Naive thymus-derived CD8-positive, alpha-beta T cell (primary cell): ENCODE measurements around the gene THSD4. TPM values are rescaled to one million over a fixed set of nuclear protein-coding genes. Genes with fewer than 3 reads are reported as not detected.
A peak's percentile ranks its signal among the peaks of the same experiment; 100 is the strongest.
"Not testable (repeated sequence)": the region's sequence is repeated elsewhere in the genome, so short reads cannot be mapped to it uniquely, and the experiment has no call there.

Experiments used
- ATAC-seq, 2 donors: fragments of 150-1000 bp; cut with Tn5 transposase in 1 of 2; sonication (Bioruptor Pico), chemical (Tn5 transposase) in 1 of 2; 1 replicate in 1 of 2; 2 replicates in 1 of 2; pipeline ENCODE4 v1.10.0; 2021; ENCODE audit warnings: mild to moderate bottlenecking in 2 of 2, moderate library complexity in 2 of 2
- POLR2A ChIA-PET: fragments of 350-600 bp; sonication (Branson Sonifier 250); formaldehyde crosslinking; loops from one replicate; lab custom pipeline; 2021; ENCODE audit warnings: antibody characterized with exemption; lab: Charles Lee
- DNase-seq, 10 donors: peaks; one replicate each; pipeline versions ENCODE4 v3.0.0 to v3.0.0-alpha.2; 2020 to 2022
- H3K27ac Mint-ChIP-seq, 10 donors: one replicate each; pipeline ENCODE4 v1.8.0; 2020 to 2022; ENCODE audit warnings: mild to moderate bottlenecking in 10 of 10, mixed read lengths in 10 of 10, moderate library complexity in 4 of 10, inconsistent platforms in 1 of 10
- H3K27me3 Mint-ChIP-seq, 5 donors: one replicate each; pipeline ENCODE4 v1.8.0; 2021 to 2022; ENCODE audit warnings: mixed read lengths in 5 of 5
- H3K36me3 Mint-ChIP-seq, 3 donors: one replicate each; pipeline ENCODE4 v1.8.0; 2020 to 2022; ENCODE audit warnings: mixed read lengths in 3 of 3, mild to moderate bottlenecking in 2 of 3, inconsistent platforms in 1 of 3
- H3K4me1 Mint-ChIP-seq, 4 donors: one replicate each; pipeline ENCODE4 v1.8.0; 2021 to 2022; ENCODE audit warnings: mixed read lengths in 4 of 4
- H3K4me3 Mint-ChIP-seq, 10 donors: one replicate each; pipeline ENCODE4 v1.8.0; 2020 to 2022; ENCODE audit warnings: mild to moderate bottlenecking in 10 of 10, mixed read lengths in 10 of 10, moderate library complexity in 6 of 10, inconsistent platforms in 1 of 10
- H3K9me3 Mint-ChIP-seq, 9 donors: one replicate each; pipeline ENCODE4 v1.8.0; 2020 to 2022; ENCODE audit warnings: mixed read lengths in 9 of 9, mild to moderate bottlenecking in 3 of 9, inconsistent platforms in 1 of 9, moderate library complexity in 1 of 9
- polyA plus RNA-seq, 3 donors: library from polyadenylated mRNA; unstranded; fragments of 300-500 nt; fragmentation: Illumina TruSeq; gene quantifications; one replicate each; pipeline ENCODE4 v1.2.3, GENCODE V29; 2021
- total RNA-seq, 8 experiments: library from RNA in 2 of 8; stranded (reverse) in 2 of 8; gene quantifications; one replicate each; pipeline ENCODE4 v1.2.3 and lab custom pipeline; 2021 to 2026

The THSD4 gene
- total and polyA plus RNA-seq, 5 experiments from 2014 or later = not detected

DNA sequence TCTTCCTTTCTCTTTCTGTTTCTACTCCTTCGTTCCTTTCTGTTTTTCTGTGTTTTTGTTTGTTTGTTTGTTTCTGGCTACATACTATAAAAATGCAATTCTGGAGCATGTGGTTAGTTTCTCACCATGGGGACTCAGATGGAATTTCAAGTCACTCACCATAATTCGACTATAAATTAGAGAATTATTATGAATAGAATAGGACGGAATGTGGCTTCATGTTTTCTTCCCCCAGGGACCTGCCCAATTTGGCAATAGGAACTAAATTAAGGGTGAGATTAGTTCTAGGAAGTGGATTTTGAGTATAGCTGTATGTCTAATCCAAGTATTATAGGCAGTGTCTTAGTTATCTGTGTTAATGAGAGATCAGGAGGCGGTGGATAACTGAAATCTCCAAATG lies 96.9 kb downstream of the THSD4 start:
- Mint-ChIP-seq H3K27ac (no peak overlapping the region), H3K4me1 (peaks cover 0 to 1% (median 0%) of the 10 kb centered on the region in 4 donors), H3K36me3 (no peaks in the 10 kb centered on the region), H3K4me3 (no peak overlapping the region), H3K9me3 (peaks cover 0 to 2% (median 0%) of the 10 kb centered on the region in 9 donors), H3K27me3 (peaks cover 10 to 47% (median 29%) of the 10 kb centered on the region in 5 donors)
- ATAC-seq (no peak), DNase-seq (no peak)
- POLR2A ChIA-PET = no interaction called here

GRCh38 chr15:71213943-71214342 lies 98.7 kb downstream of the THSD4 start:
- H3K4me3 Mint-ChIP-seq, H3K9me3 Mint-ChIP-seq, ATAC-seq, H3K4me1 Mint-ChIP-seq, H3K36me3 Mint-ChIP-seq, DNase-seq, POLR2A ChIA-PET: not testable (repeated sequence)
- Mint-ChIP-seq H3K27ac (peak overlapping the region in 1 of 10 donors; percentile 32), H3K27me3 (peaks cover 11 to 48% (median 29%) of the 10 kb centered on the region in 5 donors)

DNA sequence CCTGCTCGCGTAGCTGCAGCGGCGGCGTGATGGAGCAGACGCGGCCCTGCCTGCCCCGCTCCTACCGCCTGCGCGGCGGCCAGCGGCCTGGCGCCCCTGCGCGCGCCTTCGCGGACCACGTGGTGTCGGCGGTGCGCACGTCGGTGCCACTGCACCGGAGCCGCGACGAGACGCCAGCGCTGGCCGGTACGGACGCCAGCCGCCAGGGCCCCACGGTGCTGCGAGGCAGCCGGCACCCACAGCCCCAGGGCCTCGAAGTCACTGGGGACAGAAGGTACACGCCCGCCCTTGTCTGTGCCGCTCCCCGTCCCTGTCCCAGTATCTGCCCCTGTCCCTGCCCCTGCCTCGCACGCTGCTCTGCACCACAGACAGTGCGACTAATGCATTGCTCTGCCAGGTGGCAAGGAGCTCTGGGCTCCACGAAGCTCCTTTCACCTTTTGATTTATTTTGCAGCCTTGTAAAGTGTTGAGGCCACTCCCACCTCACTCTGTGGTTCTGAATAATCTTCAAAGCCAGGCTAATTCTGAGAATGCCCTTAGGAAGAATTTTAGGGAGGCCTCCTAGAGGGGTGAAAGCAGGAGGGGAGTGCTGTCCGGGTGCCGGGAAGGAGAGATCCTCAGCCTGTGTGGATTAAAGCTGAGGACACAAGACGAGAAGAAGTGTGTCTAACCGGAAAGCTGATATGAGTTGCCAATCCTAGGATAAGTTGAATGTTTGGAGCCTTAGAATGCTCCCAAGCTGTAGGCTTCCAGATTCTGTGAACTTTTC lies 100.0 kb downstream of the THSD4 start:
- no peak overlapping the region for H3K4me3 Mint-ChIP-seq

DNA sequence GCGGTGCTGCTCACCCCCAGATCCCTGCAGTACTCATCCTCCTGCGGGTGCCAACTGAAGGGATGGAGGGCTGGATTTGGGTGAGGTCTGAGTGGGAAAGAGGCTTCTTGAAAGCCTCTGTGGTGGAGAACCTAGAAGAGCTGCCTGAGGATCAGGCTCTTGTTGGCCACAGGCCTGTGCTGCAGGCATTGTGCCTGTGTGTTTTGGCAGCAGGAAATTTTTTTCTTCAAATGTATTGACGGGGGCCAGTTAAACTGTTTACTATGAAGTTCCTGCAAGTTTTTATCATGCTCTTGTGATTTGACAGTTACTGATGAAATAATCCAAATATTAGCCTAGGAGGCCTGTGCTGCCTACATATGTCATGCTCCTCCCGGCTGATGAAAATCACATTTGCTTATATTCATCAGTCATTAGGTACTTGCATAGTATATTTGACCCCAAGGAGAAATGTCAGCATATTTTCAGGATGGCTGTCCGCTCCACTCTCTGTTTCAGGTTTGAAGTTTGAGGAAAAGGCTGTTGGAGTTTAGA lies 103.1 kb downstream of the THSD4 start:
- Mint-ChIP-seq H3K4me3 (no peak overlapping the region), H3K4me1 (peaks cover 0 to 1% (median 0%) of the 10 kb centered on the region in 4 donors), H3K27me3 (peaks cover 6 to 33% (median 25%) of the 10 kb centered on the region in 5 donors), H3K36me3 (no peaks in the 10 kb centered on the region), H3K9me3 (peaks cover 0 to 3% (median 0%) of the 10 kb centered on the region in 9 donors), H3K27ac (no peak overlapping the region)
- no peak for DNase-seq
- POLR2A ChIA-PET = no interaction called here
- ATAC-seq = no peak

More for the DNA sequence above, 100.0 kb downstream of the THSD4 start:
- no peaks in the 10 kb centered on the region for H3K36me3 Mint-ChIP-seq
- POLR2A ChIA-PET = no interaction called here
- DNase-seq (no peak), ATAC-seq (no peak)
- no peak overlapping the region for H3K27ac Mint-ChIP-seq
- H3K27me3 Mint-ChIP-seq = peaks cover 10 to 39% (median 26%) of the 10 kb centered on the region in 5 donors
- peaks cover 0 to 1% (median 0%) of the 10 kb centered on the region in 4 donors for H3K4me1 Mint-ChIP-seq
- peaks cover 0 to 3% (median 0%) of the 10 kb centered on the region in 9 donors for H3K9me3 Mint-ChIP-seq

DNA sequence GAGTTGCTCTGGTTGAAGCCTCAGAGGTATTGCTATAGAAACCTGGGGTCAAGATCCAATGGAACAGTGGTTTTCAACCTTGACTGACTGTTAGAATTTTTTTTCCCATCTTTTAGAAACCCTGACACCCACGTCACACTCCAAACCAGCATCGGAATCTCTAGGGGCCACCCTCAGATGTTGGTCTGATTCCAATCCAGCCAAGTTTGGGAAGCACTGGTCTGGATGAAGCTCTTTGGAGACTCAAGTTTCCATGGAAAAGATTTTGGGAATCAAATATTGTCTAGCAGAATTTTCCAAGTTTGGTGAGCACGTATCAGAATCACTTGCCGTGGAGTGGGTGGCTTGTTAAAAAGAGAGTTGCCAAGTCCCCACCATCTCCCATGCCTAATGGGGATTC lies 103.8 kb downstream of the THSD4 start:
- DNase-seq (no peak), ATAC-seq (no peak)
- H3K36me3 Mint-ChIP-seq = no peaks in the 10 kb centered on the region

DNA sequence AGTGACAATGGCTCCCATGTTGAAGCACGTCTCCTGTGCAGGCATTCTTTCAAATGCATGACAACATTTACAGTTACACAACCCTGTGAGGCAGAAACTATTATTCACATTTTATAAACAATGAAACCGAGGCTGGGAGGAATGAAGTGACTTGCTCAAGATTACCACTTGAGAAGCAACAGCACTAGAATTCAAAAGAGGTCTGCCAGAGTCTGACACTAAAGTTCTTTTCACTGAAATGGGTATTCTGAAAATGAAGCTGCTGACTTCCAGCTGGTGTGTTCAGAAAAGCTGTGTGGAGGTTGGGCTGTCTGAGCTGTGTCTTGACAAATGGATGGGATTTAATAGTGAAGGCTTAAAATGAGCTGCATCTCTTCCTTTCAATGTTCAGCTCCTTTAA lies 104.4 kb downstream of the THSD4 start:
- Mint-ChIP-seq H3K4me3 (no peak overlapping the region), H3K27ac (no peak overlapping the region), H3K4me1 (peaks cover 0 to 1% (median 0%) of the 10 kb centered on the region in 4 donors), H3K36me3 (no peaks in the 10 kb centered on the region), H3K27me3 (peaks cover 10 to 35% (median 29%) of the 10 kb centered on the region in 5 donors), H3K9me3 (peaks cover 0 to 3% (median 0%) of the 10 kb centered on the region in 9 donors)
- POLR2A ChIA-PET = no interaction called here
- ATAC-seq = no peak
- DNase-seq = no peak

More for the DNA sequence above, 103.8 kb downstream of the THSD4 start:
- POLR2A ChIA-PET = no interaction called here
- peaks cover 0 to 1% (median 0%) of the 10 kb centered on the region in 4 donors for H3K4me1 Mint-ChIP-seq
- H3K9me3 Mint-ChIP-seq = peaks cover 0 to 3% (median 0%) of the 10 kb centered on the region in 9 donors
- no peak overlapping the region for H3K4me3 Mint-ChIP-seq
- H3K27me3 Mint-ChIP-seq = peaks cover 10 to 35% (median 29%) of the 10 kb centered on the region in 5 donors
- H3K27ac Mint-ChIP-seq = no peak overlapping the region

DNA sequence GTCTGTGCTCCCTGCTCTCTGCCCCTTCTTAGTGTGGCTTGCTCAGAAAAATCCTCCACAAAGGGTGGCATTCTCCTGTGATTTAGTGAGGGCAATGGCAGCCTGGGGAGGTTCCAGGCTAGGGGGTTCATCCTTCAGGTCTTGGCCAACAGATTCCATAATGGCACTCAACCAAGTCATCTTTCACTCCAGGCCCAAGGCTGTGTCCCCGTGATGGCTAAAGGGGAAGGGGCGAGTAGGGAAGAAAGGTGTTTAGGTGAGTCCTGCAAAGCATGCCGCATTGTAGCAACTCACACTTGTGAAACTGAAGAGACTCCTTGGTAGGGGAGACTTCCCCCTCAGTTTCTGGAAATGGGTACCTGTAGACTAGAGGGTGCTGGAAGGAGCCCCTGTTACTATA lies 105.6 kb downstream of the THSD4 start:
- Mint-ChIP-seq H3K9me3 (peaks cover 0 to 3% (median 0%) of the 10 kb centered on the region in 9 donors), H3K4me3 (no peak overlapping the region), H3K36me3 (no peaks in the 10 kb centered on the region), H3K27ac (no peak overlapping the region), H3K27me3 (peaks cover 8 to 27% (median 26%) of the 10 kb centered on the region in 5 donors), H3K4me1 (peaks cover 0 to 1% (median 0%) of the 10 kb centered on the region in 4 donors)
- DNase-seq (no peak), ATAC-seq (no peak)
- POLR2A ChIA-PET = no interaction called here

- no peaks in the 10 kb centered on the region for H3K36me3 Mint-ChIP-seq
- no peak for DNase-seq
- no peak overlapping the region for H3K27ac Mint-ChIP-seq
- H3K4me3 Mint-ChIP-seq = no peak overlapping the region
- H3K9me3 Mint-ChIP-seq = peaks cover 0 to 3% (median 0%) of the 10 kb centered on the region in 9 donors
- peaks cover 6 to 22% (median 20%) of the 10 kb centered on the region in 5 donors for H3K27me3 Mint-ChIP-seq
- POLR2A ChIA-PET = no interaction called here
- no peak for ATAC-seq
- peaks cover 0 to 1% (median 0%) of the 10 kb centered on the region in 4 donors for H3K4me1 Mint-ChIP-seq
These were observed 106.1 kb downstream of the THSD4 start for GRCh38 chr15:71221417-71221816.

- no peak overlapping the region for H3K4me3 Mint-ChIP-seq
- ATAC-seq = no peak
- peaks cover 0 to 2% (median 0%) of the 10 kb centered on the region in 9 donors for H3K9me3 Mint-ChIP-seq
- no peak overlapping the region for H3K27ac Mint-ChIP-seq
- H3K4me1 Mint-ChIP-seq = no peaks in the 10 kb centered on the region
- H3K27me3 Mint-ChIP-seq = peaks cover 6 to 11% (median 10%) of the 10 kb centered on the region in 5 donors
- no peak for DNase-seq
- H3K36me3 Mint-ChIP-seq = no peaks in the 10 kb centered on the region
- POLR2A ChIA-PET = no interaction called here
These were observed 108.2 kb downstream of the THSD4 start for GRCh38 chr15:71223516-71223915.

DNA sequence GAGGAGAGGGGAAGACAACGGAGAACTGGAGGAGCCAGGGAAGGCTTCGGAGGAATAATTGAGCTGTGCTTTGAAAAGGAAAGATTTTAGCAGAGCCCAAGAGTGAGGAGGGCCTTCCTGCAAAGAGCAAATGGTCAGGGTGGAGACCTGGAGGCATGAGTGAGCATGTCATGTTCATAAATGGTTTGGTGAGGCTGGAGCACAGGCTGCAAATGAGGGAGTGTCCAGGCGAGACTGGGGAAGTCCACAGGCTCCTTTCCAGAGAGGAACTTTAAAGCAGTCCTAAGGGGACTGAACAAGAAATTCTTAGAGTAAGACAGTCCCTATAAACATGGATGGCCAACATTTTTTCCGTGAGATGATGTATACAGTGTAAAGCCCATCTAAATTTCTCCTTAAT lies 108.8 kb downstream of the THSD4 start:
- POLR2A ChIA-PET = no interaction called here
- no peak for ATAC-seq
- Mint-ChIP-seq H3K27me3 (peaks cover 6 to 11% (median 10%) of the 10 kb centered on the region in 5 donors), H3K4me3 (no peak overlapping the region), H3K36me3 (no peaks in the 10 kb centered on the region), H3K9me3 (peaks cover 0 to 2% (median 0%) of the 10 kb centered on the region in 9 donors), H3K27ac (no peak overlapping the region), H3K4me1 (no peaks in the 10 kb centered on the region)
- no peak for DNase-seq

DNA sequence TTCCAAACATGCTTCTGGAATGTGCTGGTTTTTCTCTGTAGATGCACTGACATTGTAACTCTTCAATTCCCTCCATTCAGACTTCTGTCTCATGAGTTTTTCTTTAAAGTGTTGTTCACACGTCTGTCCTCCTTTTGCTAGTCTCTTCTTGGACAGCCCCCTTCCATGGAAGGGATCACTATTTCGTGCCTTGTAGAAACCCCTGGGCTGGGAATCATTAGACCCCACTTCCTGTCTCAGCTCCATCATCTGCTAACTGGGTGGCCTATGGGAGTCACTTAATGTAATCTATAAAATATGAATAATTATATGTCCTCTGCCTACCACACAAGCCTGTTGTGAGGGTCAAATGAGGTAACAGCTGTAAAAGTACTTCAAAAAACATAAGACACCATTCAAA lies 110.6 kb downstream of the THSD4 start:
- H3K4me3 Mint-ChIP-seq = no peak overlapping the region
- H3K36me3 Mint-ChIP-seq = no peaks in the 10 kb centered on the region
- POLR2A ChIA-PET = no interaction called here
- DNase-seq = no peak
- ATAC-seq = no peak
- H3K9me3 Mint-ChIP-seq = peaks cover 0 to 2% (median 0%) of the 10 kb centered on the region in 9 donors
- peaks cover 6 to 16% (median 13%) of the 10 kb centered on the region in 5 donors for H3K27me3 Mint-ChIP-seq
- no peaks in the 10 kb centered on the region for H3K4me1 Mint-ChIP-seq
- no peak overlapping the region for H3K27ac Mint-ChIP-seq

GRCh38 chr15:71226536-71227455 lies 111.5 kb downstream of the THSD4 start:
- H3K27me3 Mint-ChIP-seq = peaks cover 2 to 25% (median 12%) of the 10 kb centered on the region in 5 donors
- H3K9me3 Mint-ChIP-seq = peaks cover 0 to 2% (median 0%) of the 10 kb centered on the region in 9 donors
- ATAC-seq (no peak), DNase-seq (no peak)
- H3K4me3 Mint-ChIP-seq = no peak overlapping the region
- H3K27ac Mint-ChIP-seq = no peak overlapping the region
- POLR2A ChIA-PET = no interaction called here
- H3K36me3 Mint-ChIP-seq = no peaks in the 10 kb centered on the region
- no peaks in the 10 kb centered on the region for H3K4me1 Mint-ChIP-seq
